Ishikawa (cell line): ENCODE data around the gene BTRC.

ENCODE experiments used
- CEBPB ChIP-seq: IDR thresholded peaks from 2 replicates; pipeline ENCODE4 v1.6.1; 2012
- CREB1 ChIP-seq: IDR thresholded peaks from 2 replicates; pipeline ENCODE4 v1.6.1; 2012; ENCODE audit warnings: low read depth
- EGR1 ChIP-seq: IDR thresholded peaks from 2 replicates; pipeline ENCODE4 v1.6.1; 2012
- EP300 ChIP-seq: IDR thresholded peaks from 2 replicates; pipeline ENCODE4 v1.6.1; 2012; ENCODE audit warnings: borderline replicate concordance
- FOXM1 ChIP-seq: IDR thresholded peaks from 2 replicates; pipeline ENCODE4 v1.6.1; 2012; ENCODE audit warnings: low read depth, borderline replicate concordance
- NFIC ChIP-seq: IDR thresholded peaks from 2 replicates; pipeline ENCODE4 v1.6.1; 2012
- RAD21 ChIP-seq: IDR thresholded peaks from 2 replicates; pipeline ENCODE4 v1.6.1; 2012; ENCODE audit warnings: low read depth
- TAF1 ChIP-seq: IDR thresholded peaks from 2 replicates; pipeline ENCODE4 v1.6.1; 2012; ENCODE audit warnings: low read depth, mild to moderate bottlenecking
- TCF12 ChIP-seq: IDR thresholded peaks from 2 replicates; pipeline ENCODE4 v1.6.1; 2012; ENCODE audit warnings: low read depth
- TEAD4 ChIP-seq: IDR thresholded peaks from 2 replicates; pipeline ENCODE4 v1.6.1; 2012
- YY1 ChIP-seq: IDR thresholded peaks from 2 replicates; pipeline ENCODE4 v1.6.1; 2012; ENCODE audit warnings: low read depth
- ZBTB7A ChIP-seq: IDR thresholded peaks from 2 replicates; pipeline ENCODE4 v1.6.1; 2012; ENCODE audit warnings: low read depth
- TF ChIP-seq, protein P1 (sequence below): IDR thresholded peaks from 2 replicates; pipeline ENCODE4 v1.6.1; 2012
- TF ChIP-seq, protein P2 (sequence below): IDR thresholded peaks from 2 replicates; pipeline ENCODE4 v1.6.1; 2012
- TF ChIP-seq, protein P3 (sequence below): IDR thresholded peaks from 2 replicates; pipeline ENCODE4 v1.6.1; 2012; ENCODE audit warnings: low read depth, mild to moderate bottlenecking

The BTRC gene

DNA sequence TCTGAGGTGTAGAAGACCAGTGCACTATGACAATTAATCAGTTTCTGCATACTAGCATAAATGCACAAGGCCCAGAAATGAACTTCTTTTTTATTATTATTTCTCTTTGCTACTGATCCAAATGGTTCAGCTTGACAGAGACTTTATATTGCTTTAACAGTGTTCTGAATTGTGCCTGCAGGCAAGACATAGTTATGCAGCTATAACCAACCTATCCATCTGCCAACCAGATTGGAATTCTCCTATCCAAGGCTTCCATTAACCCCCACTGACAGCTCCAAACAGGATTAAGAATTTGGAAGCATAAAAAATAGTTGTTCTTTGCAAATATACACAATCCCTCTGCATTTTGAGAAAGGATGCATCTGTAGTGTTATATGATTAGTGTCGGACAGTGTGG, 98.2 kb downstream of the BTRC start:
- no peak for TF ChIP-seq TEAD4
- TF ChIP-seq, protein P1, sequence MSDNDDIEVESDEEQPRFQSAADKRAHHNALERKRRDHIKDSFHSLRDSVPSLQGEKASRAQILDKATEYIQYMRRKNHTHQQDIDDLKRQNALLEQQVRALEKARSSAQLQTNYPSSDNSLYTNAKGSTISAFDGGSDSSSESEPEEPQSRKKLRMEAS = no peak
- no peak for TF ChIP-seq FOXM1
- TF ChIP-seq CREB1 = no peak
- no peak for TF ChIP-seq ZBTB7A
- TF ChIP-seq, protein P2, sequence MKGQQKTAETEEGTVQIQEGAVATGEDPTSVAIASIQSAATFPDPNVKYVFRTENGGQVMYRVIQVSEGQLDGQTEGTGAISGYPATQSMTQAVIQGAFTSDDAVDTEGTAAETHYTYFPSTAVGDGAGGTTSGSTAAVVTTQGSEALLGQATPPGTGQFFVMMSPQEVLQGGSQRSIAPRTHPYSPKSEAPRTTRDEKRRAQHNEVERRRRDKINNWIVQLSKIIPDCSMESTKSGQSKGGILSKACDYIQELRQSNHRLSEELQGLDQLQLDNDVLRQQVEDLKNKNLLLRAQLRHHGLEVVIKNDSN = no peak
- TF ChIP-seq, protein P3, sequence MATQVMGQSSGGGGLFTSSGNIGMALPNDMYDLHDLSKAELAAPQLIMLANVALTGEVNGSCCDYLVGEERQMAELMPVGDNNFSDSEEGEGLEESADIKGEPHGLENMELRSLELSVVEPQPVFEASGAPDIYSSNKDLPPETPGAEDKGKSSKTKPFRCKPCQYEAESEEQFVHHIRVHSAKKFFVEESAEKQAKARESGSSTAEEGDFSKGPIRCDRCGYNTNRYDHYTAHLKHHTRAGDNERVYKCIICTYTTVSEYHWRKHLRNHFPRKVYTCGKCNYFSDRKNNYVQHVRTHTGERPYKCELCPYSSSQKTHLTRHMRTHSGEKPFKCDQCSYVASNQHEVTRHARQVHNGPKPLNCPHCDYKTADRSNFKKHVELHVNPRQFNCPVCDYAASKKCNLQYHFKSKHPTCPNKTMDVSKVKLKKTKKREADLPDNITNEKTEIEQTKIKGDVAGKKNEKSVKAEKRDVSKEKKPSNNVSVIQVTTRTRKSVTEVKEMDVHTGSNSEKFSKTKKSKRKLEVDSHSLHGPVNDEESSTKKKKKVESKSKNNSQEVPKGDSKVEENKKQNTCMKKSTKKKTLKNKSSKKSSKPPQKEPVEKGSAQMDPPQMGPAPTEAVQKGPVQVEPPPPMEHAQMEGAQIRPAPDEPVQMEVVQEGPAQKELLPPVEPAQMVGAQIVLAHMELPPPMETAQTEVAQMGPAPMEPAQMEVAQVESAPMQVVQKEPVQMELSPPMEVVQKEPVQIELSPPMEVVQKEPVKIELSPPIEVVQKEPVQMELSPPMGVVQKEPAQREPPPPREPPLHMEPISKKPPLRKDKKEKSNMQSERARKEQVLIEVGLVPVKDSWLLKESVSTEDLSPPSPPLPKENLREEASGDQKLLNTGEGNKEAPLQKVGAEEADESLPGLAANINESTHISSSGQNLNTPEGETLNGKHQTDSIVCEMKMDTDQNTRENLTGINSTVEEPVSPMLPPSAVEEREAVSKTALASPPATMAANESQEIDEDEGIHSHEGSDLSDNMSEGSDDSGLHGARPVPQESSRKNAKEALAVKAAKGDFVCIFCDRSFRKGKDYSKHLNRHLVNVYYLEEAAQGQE = no peak
- TF ChIP-seq EP300 = no peak

DNA sequence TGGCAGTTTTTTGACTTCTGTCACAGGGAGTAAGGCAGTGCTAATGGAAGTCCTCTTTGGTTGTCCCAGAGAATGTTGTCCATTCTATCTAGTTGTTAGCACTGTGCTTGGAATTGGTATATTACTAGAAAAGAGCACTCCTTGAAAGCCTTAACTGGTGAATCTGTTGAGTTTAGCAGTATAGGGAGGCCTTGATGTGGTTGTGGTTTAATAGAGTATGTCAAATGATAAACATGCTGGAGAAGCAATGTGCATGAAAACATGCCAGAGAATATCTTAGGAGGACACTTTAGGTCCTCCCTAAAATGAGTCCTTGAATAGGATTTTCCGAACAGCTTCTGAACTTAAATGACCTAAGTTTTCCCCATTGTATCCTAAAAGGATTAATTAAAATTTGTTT, 98.6 kb downstream of the BTRC start:
- TF ChIP-seq, protein P3 = no peak
- TF ChIP-seq ZBTB7A (no peak), CREB1 (no peak), EGR1 (no peak), TEAD4 (no peak), FOXM1 (no peak), RAD21 (no peak), TAF1 (no peak), NFIC (no peak), CEBPB (no peak), EP300 (no peak), YY1 (no peak), TCF12 (no peak)
- TF ChIP-seq, protein P1 = no peak
- TF ChIP-seq, protein P2 = no peak

DNA sequence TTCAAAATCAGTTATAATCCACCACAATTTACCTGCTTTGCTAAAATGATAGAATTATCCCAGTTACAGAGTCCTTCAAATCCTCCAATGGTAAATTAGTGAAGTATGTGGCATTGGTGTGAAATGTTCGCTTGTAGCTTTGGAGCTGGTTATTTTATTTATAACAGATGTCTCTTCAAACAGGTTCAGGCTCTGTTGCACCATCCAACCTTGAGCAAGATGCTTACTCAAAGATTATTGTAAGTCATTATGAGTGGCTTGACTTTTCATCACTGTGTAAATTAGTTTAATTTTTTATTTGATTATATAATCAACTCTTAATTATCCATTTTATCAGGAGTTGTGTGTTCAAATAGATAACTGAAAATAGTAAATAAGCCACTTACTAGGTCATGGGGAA, 99.4 kb downstream of the BTRC start:
- TF ChIP-seq EGR1 (no peak), TAF1 (no peak), FOXM1 (no peak), TEAD4 (no peak), EP300 (no peak), TCF12 (no peak)
- TF ChIP-seq, protein P2 = no peak

DNA sequence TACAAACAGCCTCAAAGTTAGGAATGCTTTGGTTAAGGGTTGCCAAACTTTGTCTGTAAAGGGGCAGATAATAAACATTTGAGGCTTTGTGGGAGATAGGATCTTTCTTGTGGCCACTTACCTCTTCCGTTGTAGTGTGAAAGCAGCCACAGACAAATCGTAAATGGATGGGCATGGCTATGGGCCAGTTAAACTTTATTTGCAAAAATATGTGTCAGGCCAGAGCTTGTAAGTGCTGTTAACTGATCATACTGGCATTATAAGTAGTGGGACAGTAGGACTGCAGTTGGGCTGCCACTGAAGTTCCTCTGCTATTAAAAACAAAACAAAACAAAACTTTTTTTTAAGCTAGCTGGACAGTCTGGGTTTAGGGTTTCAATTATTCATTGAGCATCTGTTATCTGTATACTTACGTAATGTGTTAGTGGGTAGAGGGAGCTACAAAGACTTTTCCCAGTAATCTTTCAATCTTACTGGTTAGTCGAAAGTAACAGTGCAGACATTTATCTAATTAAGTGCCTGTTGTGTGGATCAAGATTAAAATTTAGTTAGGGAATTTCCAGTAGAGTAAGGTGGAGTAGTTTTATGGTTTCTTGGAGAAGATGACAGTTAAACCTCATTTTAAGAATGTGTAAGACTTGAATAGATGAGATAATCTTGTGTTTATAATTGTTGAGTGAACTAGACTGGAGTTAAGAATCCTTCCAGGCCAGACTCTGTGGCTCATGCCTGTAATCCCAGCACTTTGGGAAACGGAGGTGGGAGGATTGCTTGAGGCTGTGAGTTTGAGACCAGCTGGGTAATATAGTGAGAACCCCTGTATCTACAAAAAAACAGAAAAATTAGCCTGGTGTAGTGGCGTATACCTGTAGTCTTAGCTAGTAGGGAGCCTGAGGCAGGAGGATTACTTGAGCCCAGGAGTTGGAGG, 100.1 kb downstream of the BTRC start:
- TF ChIP-seq RAD21 (no peak), NFIC (no peak), TAF1 (no peak), FOXM1 (no peak), CEBPB (no peak), EP300 (no peak), EGR1 (no peak), CREB1 (no peak), ZBTB7A (no peak), TEAD4 (no peak), TCF12 (no peak), YY1 (no peak)
- TF ChIP-seq, protein P1 = no peak
- TF ChIP-seq, protein P2 = no peak
- TF ChIP-seq, protein P3 = no peak
